PFSK-1 (cell line): ENCODE measurements around the gene DLGAP1.

ENCODE experiments used
- POLR2AphosphoS5 ChIP-seq: IDR thresholded peaks from 2 replicates; pipeline ENCODE4 v1.6.1; 2012; ENCODE audit warnings: low read depth, mild to moderate bottlenecking, control low read depth, low read length, moderate library complexity
- REST ChIP-seq, 2 experiments: IDR thresholded peaks; 2 replicates each; pipeline versions ENCODE4 v1.6.1 to v1.8.0; 2011 to 2012; ENCODE audit warnings: low read depth in 2 of 2, low read length in 2 of 2, control low read depth in 1 of 2, inconsistent platforms in 1 of 2, mild to moderate bottlenecking in 1 of 2, moderate library complexity in 1 of 2; ENCODE audit not compliant: insufficient read depth in 1 of 2
- TAF1 ChIP-seq: IDR thresholded peaks from 2 replicates; pipeline ENCODE4 v1.6.1; 2012; ENCODE audit warnings: low read length, control low read depth, borderline replicate concordance; ENCODE audit not compliant: insufficient read depth

- TF ChIP-seq TAF1, result no peak
- TF ChIP-seq POLR2AphosphoS5, result no peak
- no peak for TF ChIP-seq REST (IDR thresholded peaks at IDR 0.05; ENCODE audit: insufficient read depth in 1 of 2, low read depth in 2 of 2, low read length in 2 of 2)
Measured at GRCh38 chr18:3713708-3714107, 741.4 kb downstream of the DLGAP1 start.
